Measurements from ENCODE around the gene ZBTB40. TPM values are rescaled to one million over a fixed set of nuclear protein-coding genes. Genes with fewer than 3 reads are reported as not detected.

The ZBTB40 gene
- total RNA-seq, 1 donor from 2014 or later = 15.0 TPM

DNA sequence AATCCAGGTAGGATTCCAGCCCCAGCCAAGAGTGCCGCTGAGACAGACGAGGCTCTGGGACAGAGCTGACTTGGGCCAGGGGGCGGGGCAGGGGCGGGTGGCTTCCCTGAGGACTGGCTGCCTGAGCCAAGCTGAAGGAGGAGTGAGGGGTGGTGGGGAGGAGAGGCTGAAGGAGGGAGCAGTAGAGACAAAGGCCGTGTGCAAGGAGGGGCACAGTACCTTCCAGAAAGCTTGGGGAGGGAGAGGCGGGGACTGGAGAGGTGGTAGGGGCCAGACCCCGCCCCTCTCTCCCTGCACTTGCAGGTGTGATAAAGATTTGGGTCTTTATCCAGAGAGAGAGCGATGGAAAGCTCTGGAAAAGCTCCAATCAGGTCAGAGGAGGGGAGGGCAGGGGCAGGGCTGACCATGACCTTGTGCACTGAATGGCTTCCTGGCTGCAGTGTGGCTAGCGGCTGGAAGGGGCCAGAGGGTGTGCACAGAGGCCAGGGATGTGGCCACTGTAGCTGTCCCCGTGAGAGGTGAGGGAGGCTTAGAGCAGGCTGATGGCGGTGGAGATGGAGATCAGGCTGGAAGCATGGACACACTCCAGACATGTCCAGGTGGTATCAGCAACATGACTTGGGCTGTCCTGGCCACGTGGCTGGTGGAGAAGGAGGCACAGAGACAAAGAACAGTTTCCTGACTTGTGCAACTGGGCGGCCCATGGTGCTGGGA is 104.9 kb downstream of the ZBTB40 start:
- DNase-seq (ENCODE audit: low read depth) = no peak

DNA sequence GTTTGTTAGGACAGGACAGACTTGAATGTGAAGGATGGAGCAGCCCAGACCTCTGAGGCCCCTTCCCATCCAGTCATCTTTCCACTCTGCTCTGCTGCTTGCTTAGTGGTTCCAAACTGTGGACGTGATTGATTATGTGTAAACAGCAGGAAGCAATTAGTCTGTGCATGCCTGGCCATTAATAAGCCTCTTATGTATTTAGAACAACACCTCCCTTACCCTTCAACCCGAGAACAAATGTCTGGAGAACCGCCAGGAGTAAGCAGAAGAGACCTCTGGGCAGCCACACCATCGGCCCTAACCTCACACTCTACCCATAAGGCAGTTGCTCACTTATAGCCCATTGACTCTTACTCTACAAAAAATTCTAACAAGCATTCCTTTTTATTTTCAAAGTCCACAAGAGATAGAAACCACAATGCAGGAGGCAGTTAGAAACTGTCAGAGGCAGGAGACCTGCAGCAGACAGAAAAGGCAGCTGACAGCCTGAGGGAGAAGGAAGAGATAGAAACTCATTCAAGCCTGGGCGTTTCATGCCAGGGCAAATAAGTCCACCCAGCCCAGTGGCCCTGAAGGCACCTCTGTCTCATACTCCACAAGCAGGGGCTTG is 105.8 kb downstream of the ZBTB40 start:
- DNase-seq (ENCODE audit: low read depth) = peak; percentile 76

DNA sequence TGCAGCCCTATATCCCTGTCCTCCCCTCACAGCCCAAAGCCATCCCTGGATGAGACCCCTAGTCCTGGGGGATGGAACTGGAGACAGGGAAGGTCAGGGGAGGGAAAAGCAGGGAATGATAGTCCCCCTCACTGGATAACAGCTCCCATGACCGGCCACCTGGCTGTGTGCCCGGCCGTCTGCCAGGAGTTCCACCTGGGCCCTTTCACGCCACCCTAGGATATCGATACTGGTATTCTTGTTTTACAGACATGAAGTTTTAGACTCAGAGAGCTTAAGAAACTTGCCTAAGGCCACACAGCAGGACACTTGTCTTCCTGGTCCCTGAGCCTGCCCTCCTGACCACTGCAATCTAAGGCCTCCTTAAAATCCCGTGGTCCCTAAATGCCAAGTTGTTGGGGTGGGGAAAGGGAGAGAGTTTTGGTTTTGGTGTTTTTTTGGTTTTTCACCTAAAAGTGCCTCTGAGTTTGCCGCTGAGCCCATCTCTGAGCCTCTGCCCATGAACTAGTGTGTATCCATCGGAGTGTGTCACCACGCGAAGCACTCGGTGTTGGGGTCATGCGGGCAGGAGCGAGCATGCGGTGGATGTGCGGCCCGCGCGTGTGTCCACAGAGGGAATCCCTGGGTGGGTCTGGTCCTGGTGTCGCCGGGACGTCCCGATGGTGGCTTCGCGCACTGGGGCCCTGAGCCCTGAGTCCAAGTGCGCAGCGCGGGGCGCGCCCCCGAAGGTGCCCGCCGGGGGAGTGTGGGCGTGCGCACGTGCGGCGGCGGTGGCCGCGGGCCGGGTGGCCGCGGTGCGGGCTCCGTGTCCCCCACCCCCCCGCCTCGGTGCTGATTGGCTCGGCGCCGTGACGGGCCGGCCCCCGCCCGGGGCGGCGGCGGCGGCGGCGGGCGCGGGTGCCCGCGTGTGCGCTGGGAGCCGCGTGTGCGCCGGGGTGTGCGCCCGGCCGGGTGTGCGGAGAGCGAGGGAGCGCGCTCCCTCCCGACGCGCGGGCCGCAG is 111.2 kb downstream of the ZBTB40 start, which contains the start of gene EPHA8:
Gene EPHA8 (plus strand): TSS at position 906 of the 1,000 bp plus-strand sequence. CDS start 147 bp downstream, outside the sequence.
- no peak for DNase-seq (ENCODE audit: low read depth)

DNA sequence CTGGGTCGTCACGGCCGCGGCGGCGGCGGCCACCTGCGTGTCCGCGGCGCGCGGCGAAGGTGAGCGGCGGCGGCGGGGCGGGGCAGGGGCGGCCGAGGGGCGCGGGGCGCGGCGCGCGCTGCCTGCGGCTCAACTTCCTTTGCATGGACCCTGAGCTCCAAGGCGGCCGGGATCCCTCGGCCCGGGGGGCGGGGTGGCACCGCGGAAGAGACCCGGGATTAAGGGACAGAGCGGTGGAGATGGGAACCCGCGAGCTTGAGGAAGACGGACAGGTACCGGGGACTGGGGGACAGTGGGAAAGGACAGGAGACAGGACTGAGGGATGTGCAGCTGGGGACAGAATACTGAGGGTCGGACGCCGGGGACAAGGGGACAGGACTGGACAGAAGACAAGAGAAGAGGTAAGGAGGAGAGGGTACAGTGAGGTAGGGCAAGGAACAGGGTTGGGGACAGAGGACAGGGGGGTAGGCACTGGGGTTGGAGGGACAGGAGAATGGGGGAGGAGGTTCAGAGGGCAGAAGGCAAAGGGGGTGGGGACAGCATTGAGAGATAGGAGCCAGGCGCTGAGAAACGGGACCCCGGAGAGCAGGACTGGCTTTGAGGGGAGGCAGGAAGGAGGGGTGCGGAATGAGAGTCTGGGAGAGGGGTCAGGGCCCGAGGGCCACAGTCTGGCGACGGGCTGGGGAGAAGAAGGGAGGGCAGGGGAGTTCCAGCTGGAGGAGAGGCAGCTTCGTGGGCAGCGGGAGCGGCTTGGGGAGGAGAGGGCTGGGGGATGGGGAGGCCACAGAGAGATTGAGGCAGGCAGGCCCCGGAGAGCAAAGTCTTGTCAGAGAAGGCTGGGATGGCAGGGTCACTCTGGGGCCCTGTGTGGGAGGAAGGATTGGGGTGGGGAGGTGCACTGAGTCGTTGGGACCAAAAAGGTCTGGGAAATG is 112.3 kb downstream of the ZBTB40 start:
- DNase-seq (ENCODE audit: low read depth) = no peak

DNA sequence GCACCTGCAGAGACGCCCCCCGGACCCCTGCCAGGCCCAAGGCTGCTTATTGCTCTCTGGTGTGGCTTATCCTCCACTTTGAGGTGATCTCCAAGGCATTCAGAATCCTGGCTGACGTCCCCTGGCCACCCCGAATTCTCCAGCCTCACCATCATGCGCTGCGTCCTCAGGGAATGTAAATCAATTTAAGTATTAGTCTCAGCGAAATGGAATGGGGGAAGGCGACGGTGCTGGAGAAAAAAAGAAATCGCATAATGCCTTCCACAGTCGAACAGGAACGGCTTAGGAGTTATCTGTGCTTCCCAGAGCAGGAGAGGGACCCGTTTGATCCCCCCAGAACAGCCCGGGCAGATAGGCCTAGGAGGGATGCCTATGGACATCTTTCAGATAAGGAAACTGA is 114.5 kb downstream of the ZBTB40 start:
- no peak for DNase-seq (ENCODE audit: low read depth)

DNA sequence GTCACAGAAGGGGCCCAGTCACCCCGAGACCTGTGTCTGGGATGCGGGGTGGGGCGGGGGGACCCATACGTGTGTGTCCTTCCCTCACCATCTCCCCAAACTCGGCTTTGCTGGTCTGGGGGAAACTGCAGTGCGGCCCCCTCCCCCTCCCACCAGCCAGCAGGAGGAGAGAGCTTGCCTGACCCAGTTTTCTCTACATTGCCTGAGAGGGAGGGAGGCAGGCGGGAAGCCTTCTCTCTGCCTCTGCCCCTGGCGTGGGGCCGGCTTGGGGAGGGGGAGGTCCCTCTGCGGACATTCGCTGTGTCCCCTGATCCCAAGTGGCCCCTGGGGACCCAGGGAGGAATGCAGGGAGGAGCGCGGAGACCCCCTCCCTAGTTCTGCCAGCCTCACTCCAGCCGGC is 115.5 kb downstream of the ZBTB40 start:
- DNase-seq (ENCODE audit: low read depth) = no peak

DNA sequence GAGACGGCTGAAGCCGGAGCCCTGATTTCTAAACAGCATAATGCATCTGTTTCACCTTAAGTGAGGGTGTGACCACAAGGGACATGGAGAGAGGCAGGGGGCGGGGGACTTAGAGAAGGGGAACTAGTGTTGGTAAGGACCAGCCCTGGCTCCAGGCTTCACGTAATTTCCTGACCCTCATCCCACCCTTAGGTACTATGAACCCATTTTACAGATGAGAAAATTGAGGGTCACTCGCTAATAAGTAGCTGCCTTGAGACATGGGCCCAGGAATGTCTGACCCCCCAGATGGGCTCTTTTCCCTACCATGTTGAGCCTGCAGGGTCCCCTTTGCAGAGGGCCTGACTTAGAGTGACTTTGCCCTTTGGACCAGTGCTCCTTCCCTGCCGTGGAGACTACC is 116.3 kb downstream of the ZBTB40 start:
- no peak for DNase-seq (ENCODE audit: low read depth)

DNA sequence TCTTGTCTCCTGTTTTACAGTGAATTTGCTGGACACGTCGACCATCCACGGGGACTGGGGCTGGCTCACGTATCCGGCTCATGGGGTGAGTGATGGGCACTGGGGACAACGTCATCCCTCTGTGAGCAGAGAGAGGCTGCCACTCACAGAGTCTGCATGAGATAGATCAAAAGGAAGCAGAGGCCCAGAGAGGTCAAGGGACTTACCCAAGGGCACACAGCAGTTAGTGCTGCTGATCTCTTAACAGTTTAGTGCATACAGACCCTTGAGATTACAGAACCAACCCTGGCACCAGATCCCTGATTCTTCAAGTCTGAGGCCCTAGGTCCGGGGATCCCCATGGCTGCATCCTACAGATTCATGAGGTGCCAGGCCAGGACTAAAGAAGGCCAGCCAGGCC is 117.6 kb downstream of the ZBTB40 start:
- DNase-seq (ENCODE audit: low read depth) = no peak

DNA sequence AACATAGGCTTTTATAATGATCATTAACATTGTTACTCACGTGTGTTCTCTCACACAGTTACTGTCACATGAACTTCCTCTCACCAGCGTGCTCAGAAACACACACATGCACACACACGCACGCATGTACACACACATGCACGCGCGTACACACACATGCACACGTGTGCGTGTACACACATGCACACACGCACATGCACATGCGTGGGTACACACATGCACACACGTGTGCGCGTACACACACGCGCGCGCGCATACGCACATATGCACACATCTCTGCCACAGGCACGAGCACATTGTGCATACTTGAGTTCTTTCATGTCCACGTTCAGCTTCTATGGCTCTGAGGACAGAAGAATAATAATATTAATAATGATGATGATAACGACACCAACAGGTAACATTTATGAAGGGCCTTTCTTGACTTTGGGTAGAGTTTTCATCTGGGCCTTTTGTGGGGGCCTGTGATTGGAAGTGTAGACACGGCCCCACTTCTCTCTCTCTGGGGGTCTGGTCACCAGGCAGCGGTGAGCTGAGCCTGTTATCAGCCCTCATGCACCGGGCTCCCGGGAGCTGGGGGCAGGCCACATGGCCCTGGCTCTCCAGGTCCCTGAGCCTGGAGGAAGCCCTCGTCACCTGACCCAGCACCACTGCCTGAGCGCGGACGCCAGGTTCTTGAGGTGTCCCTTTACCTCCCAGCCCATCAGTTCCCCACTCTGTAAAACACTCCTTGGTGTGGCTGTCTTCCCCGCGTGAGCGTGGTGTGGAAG is 118.7 kb downstream of the ZBTB40 start:
- DNase-seq (ENCODE audit: low read depth) = no peak

DNA sequence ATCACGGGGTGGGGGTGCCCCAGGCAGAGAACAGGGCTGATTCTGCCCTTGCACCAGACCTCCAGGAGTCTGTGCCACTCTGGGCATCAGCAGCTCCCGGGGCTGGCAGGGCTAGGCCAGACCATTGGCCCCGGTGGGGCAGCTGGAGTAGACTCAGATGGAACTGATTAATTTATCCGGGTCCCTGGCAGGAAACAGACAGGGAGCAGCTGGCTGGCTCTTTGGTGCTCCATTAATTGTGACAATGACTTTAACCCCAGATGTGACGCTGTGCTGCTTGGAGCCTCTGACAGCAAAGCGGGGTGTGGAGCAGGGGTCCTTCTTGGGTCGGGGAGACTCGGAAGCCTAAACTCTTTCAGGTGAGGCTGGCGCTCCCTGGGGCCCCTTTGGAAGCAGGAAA is 121.2 kb downstream of the ZBTB40 start:
- no peak for DNase-seq (ENCODE audit: low read depth)

DNA sequence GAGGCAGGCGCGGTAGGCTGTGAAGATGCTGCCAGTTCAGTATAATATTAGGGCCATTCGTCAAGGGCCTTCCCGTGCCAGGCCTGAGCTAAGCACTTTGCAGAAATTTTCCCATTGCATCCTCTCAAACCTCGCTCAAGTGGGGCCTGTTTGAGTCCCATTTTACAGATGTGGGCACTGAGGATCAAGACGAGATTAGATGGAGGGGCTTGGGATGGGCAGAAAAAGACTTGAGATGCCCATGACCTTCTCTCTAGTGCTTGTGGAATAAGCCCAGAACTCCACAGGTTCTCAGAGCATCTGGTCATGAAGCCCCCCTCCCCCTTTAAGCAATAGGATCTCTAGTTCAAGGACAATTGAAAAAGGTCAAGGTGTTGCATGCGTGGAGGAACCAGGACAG is 121.6 kb downstream of the ZBTB40 start:
- DNase-seq (ENCODE audit: low read depth) = no peak

DNA sequence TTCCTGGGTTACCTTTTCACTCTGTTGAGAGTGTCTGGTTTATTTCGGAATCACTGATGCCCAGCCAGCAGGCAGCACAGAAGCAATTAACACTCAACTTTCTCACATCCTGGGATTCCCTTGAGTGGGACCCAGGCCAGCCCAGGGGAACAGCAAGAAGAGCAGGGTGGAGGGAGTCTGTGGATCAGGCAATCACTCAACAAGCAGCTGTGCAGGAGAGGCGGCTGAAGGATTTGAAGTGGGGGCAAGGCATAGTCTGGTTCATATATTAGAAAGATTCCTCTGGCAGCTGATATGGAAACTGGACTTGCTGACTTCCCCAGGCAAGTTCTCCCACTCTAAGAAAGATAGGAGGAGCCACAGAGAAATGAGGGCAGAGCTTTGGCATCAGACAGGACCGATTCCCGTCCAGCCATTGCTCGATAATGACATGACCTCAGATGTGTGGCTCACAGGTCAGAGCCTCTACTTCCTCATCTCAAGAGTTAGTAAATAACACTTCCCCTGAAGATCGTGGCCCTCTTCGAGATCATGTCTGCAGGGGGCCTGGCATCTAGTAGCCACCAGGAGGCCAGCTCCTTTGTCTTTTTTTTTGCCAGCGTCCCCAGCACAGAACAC is 124.0 kb downstream of the ZBTB40 start:
- DNase-seq (ENCODE audit: low read depth) = no peak

DNA sequence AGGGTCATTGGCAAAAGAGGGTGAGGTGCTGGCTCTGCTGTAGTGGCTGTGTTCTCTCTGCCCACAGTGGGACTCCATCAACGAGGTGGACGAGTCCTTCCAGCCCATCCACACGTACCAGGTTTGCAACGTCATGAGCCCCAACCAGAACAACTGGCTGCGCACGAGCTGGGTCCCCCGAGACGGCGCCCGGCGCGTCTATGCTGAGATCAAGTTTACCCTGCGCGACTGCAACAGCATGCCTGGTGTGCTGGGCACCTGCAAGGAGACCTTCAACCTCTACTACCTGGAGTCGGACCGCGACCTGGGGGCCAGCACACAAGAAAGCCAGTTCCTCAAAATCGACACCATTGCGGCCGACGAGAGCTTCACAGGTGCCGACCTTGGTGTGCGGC is 124.5 kb downstream of the ZBTB40 start:
- no peak for DNase-seq (ENCODE audit: low read depth)

DNA sequence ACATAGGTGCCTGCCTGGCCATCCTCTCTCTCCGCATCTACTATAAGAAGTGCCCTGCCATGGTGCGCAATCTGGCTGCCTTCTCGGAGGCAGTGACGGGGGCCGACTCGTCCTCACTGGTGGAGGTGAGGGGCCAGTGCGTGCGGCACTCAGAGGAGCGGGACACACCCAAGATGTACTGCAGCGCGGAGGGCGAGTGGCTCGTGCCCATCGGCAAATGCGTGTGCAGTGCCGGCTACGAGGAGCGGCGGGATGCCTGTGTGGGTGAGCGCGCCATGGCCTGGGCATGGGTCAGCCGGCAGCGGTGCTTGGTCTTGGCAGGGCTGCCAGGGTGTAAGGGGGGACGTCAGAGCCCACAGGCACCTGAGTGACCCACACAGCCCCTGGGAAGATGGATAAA is 125.0 kb downstream of the ZBTB40 start:
- no peak for DNase-seq (ENCODE audit: low read depth)

DNA sequence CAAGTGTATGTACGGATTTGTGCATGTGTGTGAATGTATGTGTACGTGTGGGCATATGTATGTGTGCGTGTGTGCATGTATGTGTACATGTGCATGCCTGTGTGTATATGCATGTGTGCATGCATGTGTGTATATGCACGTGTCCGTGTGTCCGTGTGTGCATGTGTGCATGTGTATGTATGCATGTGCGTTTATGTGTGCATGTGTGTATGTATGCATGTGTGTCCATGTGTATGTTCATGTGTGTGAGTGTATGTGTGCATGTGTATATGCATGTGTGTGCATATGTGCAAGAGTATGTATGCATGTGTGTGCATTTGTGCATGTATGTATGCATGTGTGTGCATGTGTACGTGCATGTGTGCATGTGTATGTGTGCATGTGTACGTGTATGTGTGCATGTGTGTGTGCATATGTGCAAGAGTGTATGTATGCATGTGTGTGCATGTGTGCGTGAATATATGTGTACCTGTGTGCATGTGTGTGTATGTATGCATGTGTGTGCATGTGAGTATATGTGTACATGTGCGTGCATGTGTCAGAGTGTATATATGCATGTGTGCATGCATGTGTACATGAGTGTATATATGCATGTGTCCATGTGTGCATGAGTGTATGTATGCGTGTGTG is 127.2 kb downstream of the ZBTB40 start:
- DNase-seq (ENCODE audit: low read depth) = no peak

DNA sequence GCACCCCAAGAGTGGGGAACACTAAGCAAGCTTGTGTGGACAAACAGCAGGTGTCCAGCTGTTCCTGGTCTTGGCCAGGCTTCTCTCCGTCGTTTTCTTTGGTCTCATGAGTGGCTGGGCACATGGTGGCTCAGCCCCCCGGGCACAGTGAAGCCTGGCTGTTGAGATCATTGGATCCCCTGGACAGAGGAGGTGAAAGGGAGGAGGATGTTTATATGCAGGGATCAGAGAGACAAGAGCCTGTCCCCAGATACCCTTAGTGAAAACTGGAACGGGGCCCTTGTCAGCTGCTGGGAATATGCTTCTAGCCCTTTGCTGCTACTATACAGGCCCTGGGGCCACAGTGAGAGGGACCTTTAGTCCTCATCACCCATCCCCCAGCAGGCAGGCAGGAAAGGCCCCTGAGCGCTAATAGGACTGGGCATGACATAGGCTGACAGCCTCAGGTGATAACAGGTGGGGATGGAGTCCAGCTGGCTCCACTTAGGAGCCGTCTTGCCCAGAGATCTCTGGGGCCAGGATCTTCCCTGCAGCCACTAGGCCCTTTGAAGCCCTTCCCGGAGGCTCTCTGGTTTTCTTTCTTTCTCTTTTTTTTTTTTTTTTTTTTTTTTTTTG is 128.0 kb downstream of the ZBTB40 start:
- no peak for DNase-seq (ENCODE audit: low read depth)
